ENCODE measurements around the gene SPATA19. TPM values are rescaled to one million over a fixed set of nuclear protein-coding genes. Genes with fewer than 3 reads are reported as not detected.

Gene SPATA19
- total RNA-seq, 1 experiment from 2014 or later, result not detected

Other genes starting within 250 kb of the SPATA19 start
- gene IGSF9B, start 111.5 kb upstream of the SPATA19 start, total RNA-seq (2014; rRNA removed; shearing (Covaris generic)), result 0.10 and 0.96 TPM in 2 replicates
- gene JAM3, start 223.6 kb upstream of the SPATA19 start, total RNA-seq (2014; rRNA removed; shearing (Covaris generic)), result 49.1 and 51.9 TPM in 2 replicates

Data from RPMI7951 (cell line).